ENCODE data around the gene RENBP. TPM values are rescaled to one million over a fixed set of nuclear protein-coding genes. Genes with fewer than 3 reads are reported as not detected.

The RENBP gene
- total RNA-seq, 3 donors from 2014 or later = 6.9 to 10.4 (median 8.6) TPM

DNA sequence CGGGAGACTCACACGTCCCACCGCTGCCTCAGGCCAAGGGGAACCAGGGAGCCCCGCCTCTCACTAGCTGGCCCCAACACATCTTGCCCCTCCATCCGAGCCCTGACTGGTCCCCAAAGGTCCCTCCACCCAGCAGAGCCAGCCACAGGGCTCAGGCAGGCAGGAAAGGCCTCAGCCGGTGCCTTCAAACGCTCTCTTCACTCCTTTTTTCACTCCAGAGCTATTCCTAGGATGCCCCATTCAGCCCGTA, 16.8 kb downstream of the RENBP start:
- peaks cover 3% of the 10 kb centered on the region for H3K36me3 Mint-ChIP-seq (ENCODE audit: insufficient read depth)
- H3K27me3 Mint-ChIP-seq (ENCODE audit: low read depth) = no peaks in the 10 kb centered on the region
- no peaks in the 10 kb centered on the region for H3K9me3 Mint-ChIP-seq
- peaks cover 27% of the 10 kb centered on the region for H3K4me1 Mint-ChIP-seq (ENCODE audit: low read depth)
- ATAC-seq (no peak), DNase-seq (no peak)
- H3K4me3 Mint-ChIP-seq = peak overlapping the region; percentile 87

GRCh38 chrX:153926858-153927671, 17.4 kb downstream of the RENBP start:
- Mint-ChIP-seq H3K4me1 (ENCODE audit: low read depth) (peaks cover 32% of the 10 kb centered on the region), H3K9me3 (no peaks in the 10 kb centered on the region), H3K36me3 (ENCODE audit: insufficient read depth) (peaks cover 3% of the 10 kb centered on the region)

DNA sequence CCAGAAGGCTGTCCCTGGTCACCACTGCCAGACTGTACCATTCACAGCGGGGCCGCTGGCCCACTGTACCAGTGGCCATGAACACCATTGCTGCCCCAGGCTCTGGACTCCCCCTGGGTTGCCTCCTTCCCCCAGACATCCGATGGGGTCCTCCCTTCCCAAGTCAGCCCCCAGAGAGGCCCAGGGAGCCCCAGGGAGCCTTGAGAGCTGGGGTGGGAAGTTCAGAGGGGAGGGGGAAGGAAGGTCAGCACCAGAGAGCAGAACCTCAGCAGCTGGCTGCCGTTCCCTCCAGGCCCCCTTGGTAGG, 17.9 kb downstream of the RENBP start:
- no peaks in the 10 kb centered on the region for H3K9me3 Mint-ChIP-seq
- H3K36me3 Mint-ChIP-seq (ENCODE audit: insufficient read depth) = peaks cover 3% of the 10 kb centered on the region
- peaks cover 35% of the 10 kb centered on the region for H3K4me1 Mint-ChIP-seq (ENCODE audit: low read depth)
- DNase-seq = no peak
- peak overlapping the region; percentile 87 for H3K4me3 Mint-ChIP-seq
- peak; percentile 0 for ATAC-seq
- H3K27me3 Mint-ChIP-seq (ENCODE audit: low read depth) = no peaks in the 10 kb centered on the region

More at GRCh38 chrX:153926858-153927671, 17.4 kb downstream of the RENBP start:
- H3K4me3 Mint-ChIP-seq = peak overlapping the region; percentile 87
- DNase-seq = peak; percentile 61
- H3K27me3 Mint-ChIP-seq (ENCODE audit: low read depth) = no peaks in the 10 kb centered on the region
- ATAC-seq = peak; percentile 41 to 50

- H3K4me3 Mint-ChIP-seq = peak within 1 kb of the TSS; percentile 89
- H3K4me1 Mint-ChIP-seq (ENCODE audit: low read depth) = peaks cover 34% of the 10 kb centered on the region
These were observed 18.5 kb downstream of the RENBP start, which contains the start of gene ARHGAP4 for GRCh38 chrX:153925739-153926551. Gene ARHGAP4, minus strand, starts transcription at chrX:153926264. Its CDS starts 62 bp downstream, at chrX:153926202.

DNA sequence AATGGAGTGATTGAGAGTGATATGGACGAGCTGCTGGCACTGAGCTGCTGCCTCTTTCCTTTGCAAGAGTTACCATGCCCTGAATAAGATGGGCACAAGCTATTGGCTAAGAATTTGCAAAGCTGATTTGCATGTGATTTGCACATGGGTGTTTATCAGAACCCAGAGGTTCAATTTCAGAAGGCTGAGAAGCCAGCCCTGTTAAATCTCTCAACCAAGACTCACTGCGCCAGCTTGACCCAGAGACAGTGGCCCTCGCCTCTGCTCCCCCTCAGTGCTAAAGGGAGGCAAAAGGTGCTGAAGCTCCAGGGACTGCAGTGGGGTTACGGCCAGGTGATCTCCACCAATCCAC, 19.1 kb downstream of the RENBP start:
- Mint-ChIP-seq H3K4me1 (ENCODE audit: low read depth) (peaks cover 33% of the 10 kb centered on the region), H3K9me3 (no peaks in the 10 kb centered on the region), H3K4me3 (peak overlapping the region; percentile 89), H3K36me3 (ENCODE audit: insufficient read depth) (peaks cover 3% of the 10 kb centered on the region), H3K27me3 (ENCODE audit: low read depth) (no peaks in the 10 kb centered on the region)
- ATAC-seq = no peak
- no peak for DNase-seq

More at GRCh38 chrX:153925739-153926551, 18.5 kb downstream of the RENBP start, which contains the start of gene ARHGAP4:
- DNase-seq (peak; percentile 31), ATAC-seq (peak; percentile 8 to 17)
- Mint-ChIP-seq H3K27me3 (ENCODE audit: low read depth) (no peaks in the 10 kb centered on the region), H3K9me3 (no peaks in the 10 kb centered on the region), H3K36me3 (ENCODE audit: insufficient read depth) (peaks cover 3% of the 10 kb centered on the region)

DNA sequence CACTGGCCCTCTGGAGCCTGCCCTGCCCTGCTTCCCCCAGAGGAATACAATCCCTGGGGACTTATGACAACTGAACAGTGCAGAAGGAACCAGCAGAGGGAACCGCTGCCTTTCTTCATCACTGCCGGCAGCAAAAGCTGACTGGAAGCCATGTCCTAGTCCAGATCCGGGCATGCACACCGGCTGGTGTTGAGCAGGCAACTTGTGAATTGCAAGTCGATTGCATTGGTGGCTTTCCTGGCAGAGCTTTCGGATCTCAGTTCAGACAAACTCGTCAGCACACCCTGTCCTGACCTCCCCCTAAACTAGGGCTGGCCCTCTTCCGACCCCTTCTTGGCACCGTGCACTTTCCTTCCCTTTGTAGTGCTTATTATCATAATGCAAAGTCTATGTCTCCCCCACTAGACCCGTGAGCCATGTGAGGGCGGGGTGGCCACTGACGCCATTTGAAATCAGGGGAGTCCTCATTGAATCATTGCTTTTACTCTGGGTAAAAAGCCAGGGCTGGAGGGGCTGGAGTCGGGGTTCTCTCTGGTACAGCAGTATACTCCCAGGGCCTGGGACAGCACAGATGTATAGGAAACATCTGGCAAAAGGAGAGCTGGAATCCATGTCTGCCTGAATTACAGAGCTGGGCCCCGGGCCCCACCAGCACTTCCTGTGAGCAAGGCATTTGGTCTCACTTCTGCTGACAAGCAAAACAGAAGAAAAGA, 20.1 kb downstream of the RENBP start:
- no peak for ATAC-seq
- Mint-ChIP-seq H3K27me3 (ENCODE audit: low read depth) (no peaks in the 10 kb centered on the region), H3K36me3 (ENCODE audit: insufficient read depth) (peaks cover 3% of the 10 kb centered on the region), H3K4me3 (peak overlapping the region; percentile 89), H3K9me3 (no peaks in the 10 kb centered on the region), H3K4me1 (ENCODE audit: low read depth) (peaks cover 34% of the 10 kb centered on the region)
- DNase-seq = no peak

DNA sequence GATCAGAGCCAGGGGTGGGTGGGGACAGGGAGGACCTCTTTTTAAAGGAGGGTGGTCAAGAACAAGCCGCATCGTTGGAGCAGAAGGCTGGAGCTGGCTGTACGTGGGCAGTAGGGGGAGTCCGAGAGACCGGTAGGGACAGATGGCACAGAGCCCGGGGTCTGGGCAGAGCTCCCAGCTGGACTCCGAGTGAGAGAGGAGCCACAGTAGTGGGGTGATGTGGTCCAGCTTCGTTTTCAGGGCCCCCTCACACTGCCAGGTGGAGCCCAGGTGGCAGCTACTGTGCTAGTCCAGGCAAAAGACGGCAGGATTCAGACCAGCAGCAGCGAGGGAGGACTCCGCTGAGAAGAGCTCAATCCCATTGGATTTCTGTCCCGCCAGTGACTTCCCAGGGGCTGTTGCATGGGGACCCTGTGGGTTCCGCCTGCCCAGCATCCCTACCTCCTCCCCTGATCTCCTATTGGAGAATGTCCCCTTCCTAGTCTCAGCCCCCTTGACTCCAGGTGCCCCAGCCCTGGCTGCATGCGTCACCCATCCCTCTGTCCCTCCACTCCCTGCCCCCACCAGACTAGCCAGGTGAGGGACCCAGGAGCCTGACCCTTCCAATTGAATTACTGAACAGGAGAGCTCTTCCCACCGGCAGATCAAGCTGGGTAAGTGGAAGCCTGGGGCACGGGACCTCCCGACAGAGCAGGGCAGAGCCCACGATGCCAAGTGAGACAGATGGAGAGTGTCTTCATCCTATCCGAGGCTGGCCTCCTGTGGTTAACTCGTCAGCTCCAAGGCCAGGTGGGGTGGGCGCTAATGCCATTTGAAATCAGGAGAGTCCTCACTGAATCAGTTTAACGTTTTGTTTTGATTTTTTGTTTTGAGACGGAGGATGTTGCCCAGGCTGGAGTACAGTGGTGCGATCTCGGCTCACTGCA, 21.2 kb downstream of the RENBP start:
- Mint-ChIP-seq H3K27me3 (ENCODE audit: low read depth) (no peaks in the 10 kb centered on the region), H3K4me1 (ENCODE audit: low read depth) (peaks cover 30% of the 10 kb centered on the region), H3K36me3 (ENCODE audit: insufficient read depth) (no peaks in the 10 kb centered on the region), H3K4me3 (peak overlapping the region; percentile 89), H3K9me3 (no peaks in the 10 kb centered on the region)
- DNase-seq (no peak), ATAC-seq (no peak)

- Mint-ChIP-seq H3K27me3 (ENCODE audit: low read depth) (no peaks in the 10 kb centered on the region), H3K4me3 (peak overlapping the region; percentile 89), H3K36me3 (ENCODE audit: insufficient read depth) (no peaks in the 10 kb centered on the region), H3K4me1 (ENCODE audit: low read depth) (peaks cover 28% of the 10 kb centered on the region), H3K9me3 (no peaks in the 10 kb centered on the region)
- DNase-seq (no peak), ATAC-seq (no peak)
These were observed 22.7 kb downstream of the RENBP start for GRCh38 chrX:153921511-153922446.

DNA sequence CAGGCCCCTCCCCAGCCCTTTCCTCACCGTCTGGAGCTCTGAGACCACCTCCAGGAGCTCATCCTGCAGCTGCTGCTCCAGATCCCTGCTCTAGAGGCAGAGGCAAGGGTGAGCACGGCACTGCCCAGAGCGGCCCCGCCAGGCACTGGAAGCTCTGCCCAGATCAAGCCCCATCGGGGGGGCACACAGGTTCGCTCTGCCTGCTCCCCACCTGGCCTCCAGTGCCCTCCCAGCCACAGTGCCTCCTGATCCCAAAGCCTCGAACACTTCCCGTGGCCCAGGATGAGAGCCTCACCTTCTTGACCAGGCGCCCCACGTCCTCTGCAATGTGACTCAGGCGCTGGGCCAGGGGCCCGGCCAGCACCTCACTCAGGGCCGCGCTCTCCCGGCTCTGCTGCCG, 23.4 kb downstream of the RENBP start:
- H3K36me3 Mint-ChIP-seq (ENCODE audit: insufficient read depth) = no peaks in the 10 kb centered on the region

DNA sequence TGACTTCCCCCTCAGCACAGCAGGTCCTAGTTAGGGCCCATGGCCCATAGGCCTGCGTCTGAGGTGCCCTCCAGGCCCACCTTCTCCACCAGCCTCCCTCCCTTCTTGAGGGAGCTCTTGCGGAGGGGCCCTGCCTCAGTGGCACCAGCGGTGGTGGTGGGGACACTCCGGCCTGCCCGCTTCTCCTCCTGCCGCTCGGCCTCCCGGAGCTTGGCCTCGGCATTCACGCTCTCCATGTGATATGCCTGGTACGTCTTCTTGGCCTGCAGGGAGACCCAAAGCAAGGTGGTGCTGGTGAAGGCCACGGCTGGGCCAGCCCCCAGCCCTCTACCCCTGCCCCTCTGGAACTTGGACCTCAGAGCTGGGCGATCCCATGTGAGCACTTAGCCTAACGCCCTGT, 23.9 kb downstream of the RENBP start:
- Mint-ChIP-seq H3K27me3 (ENCODE audit: low read depth) (no peaks in the 10 kb centered on the region), H3K9me3 (no peaks in the 10 kb centered on the region), H3K4me1 (ENCODE audit: low read depth) (peaks cover 27% of the 10 kb centered on the region), H3K4me3 (no peak overlapping the region), H3K36me3 (ENCODE audit: insufficient read depth) (no peaks in the 10 kb centered on the region)
- no peak for ATAC-seq
- DNase-seq = no peak

More for the DNA sequence above, 23.4 kb downstream of the RENBP start:
- H3K4me1 Mint-ChIP-seq (ENCODE audit: low read depth) = peaks cover 27% of the 10 kb centered on the region
- H3K9me3 Mint-ChIP-seq = no peaks in the 10 kb centered on the region
- H3K4me3 Mint-ChIP-seq = no peak overlapping the region
- DNase-seq = no peak
- no peak for ATAC-seq
- H3K27me3 Mint-ChIP-seq (ENCODE audit: low read depth) = no peaks in the 10 kb centered on the region

DNA sequence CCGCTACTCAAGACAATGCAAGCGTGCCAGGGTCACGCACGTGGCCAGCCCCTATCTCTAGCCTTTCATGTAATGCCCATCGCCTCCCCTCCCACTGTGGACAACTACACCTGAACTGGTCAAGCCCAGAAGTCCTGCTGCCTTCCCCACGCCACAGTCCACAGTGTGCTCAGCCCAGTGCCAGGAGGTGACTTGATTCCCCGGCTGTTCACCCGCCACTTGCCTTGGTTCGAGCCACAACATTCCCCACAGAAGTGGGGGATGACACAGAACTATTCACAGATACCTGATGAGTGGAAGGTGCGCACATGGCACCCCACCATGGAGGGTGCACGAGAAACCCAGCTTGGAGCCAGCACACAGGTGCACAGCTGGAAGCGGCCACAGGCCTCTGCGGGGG, 25.2 kb downstream of the RENBP start:
- no peak for DNase-seq
- Mint-ChIP-seq H3K27me3 (ENCODE audit: low read depth) (no peaks in the 10 kb centered on the region), H3K36me3 (ENCODE audit: insufficient read depth) (no peaks in the 10 kb centered on the region), H3K4me1 (ENCODE audit: low read depth) (peaks cover 22% of the 10 kb centered on the region), H3K9me3 (no peaks in the 10 kb centered on the region), H3K4me3 (no peak overlapping the region)
- no peak for ATAC-seq

GRCh38 chrX:153917869-153918268, 26.6 kb downstream of the RENBP start:
- H3K9me3 Mint-ChIP-seq = no peaks in the 10 kb centered on the region
- ATAC-seq (no peak), DNase-seq (no peak)
- H3K36me3 Mint-ChIP-seq (ENCODE audit: insufficient read depth) = peaks cover 2% of the 10 kb centered on the region
- no peaks in the 10 kb centered on the region for H3K27me3 Mint-ChIP-seq (ENCODE audit: low read depth)
- peaks cover 12% of the 10 kb centered on the region for H3K4me1 Mint-ChIP-seq (ENCODE audit: low read depth)
- H3K4me3 Mint-ChIP-seq = no peak overlapping the region

- peaks cover 5% of the 10 kb centered on the region for H3K4me1 Mint-ChIP-seq (ENCODE audit: low read depth)
- H3K4me3 Mint-ChIP-seq = no peak overlapping the region
- no peaks in the 10 kb centered on the region for H3K9me3 Mint-ChIP-seq
- H3K36me3 Mint-ChIP-seq (ENCODE audit: insufficient read depth) = peaks cover 7% of the 10 kb centered on the region
- H3K27me3 Mint-ChIP-seq (ENCODE audit: low read depth) = no peaks in the 10 kb centered on the region
- DNase-seq (no peak), ATAC-seq (no peak)
These were observed 30.7 kb downstream of the RENBP start for GRCh38 chrX:153913701-153914100.
